IMR-90 (cell line): ENCODE results near the gene TCF12. TPM values are rescaled to one million over a fixed set of nuclear protein-coding genes. Genes with fewer than 3 reads are reported as not detected.

Source experiments
- ATAC-seq: fragments of 200-7000 bp; cut with Tn5 transposase; 2 replicates; pipeline ENCODE4 v1.9.1; 2020; ENCODE audit warnings: low read depth, mild to moderate bottlenecking, moderate library complexity
- BruUV-seq: library from RNA; stranded (reverse); fragments of 400-500 nt; replicated peaks from 2 replicates; lab custom pipeline; 2021; lab: Mats Ljungman, UMichigan
- CTCF ChIA-PET: fragments of 300-600 bp; formaldehyde crosslinking; extraction: SDS; loops from one replicate; lab custom pipeline; 2021; ENCODE audit warnings: antibody characterized with exemption; lab: Yijun Ruan, JAX
- POLR2A ChIA-PET: fragments of 300-600 bp; sonication (Branson Sonifier 250); formaldehyde crosslinking; loops from one replicate; lab custom pipeline; 2022; ENCODE audit warnings: antibody characterized with exemption; ENCODE audit not compliant: unreplicated experiment; lab: Charles Lee
- DNase-seq: peaks from one replicate; pipeline ENCODE4 v3.0.0; 2013
- H2AFZ ChIP-seq: replicated peaks from 2 replicates; pipeline ENCODE3; 2013; ENCODE audit warnings: low read length, mild to moderate bottlenecking; ENCODE audit not compliant: poor library complexity
- H2AK5ac ChIP-seq: 2 replicates; pipeline ENCODE4 v1.6.1; 2013; ENCODE audit warnings: low read depth, low read length, inconsistent platforms
- H2AK9ac ChIP-seq: replicated peaks from 2 replicates; pipeline ENCODE3; 2013; ENCODE audit warnings: mild to moderate bottlenecking, low read depth, low read length, moderate library complexity; ENCODE audit not compliant: poor library complexity
- H2BK120ac ChIP-seq: 2 replicates; pipeline ENCODE4 v1.6.1; 2013; ENCODE audit warnings: low read depth, low read length, inconsistent platforms
- H2BK15ac ChIP-seq: 3 replicates; pipeline ENCODE4 v1.6.1; 2013; ENCODE audit warnings: low read depth, low read length, inconsistent platforms
- H2BK20ac ChIP-seq: 2 replicates; pipeline ENCODE4 v1.6.1; 2013; ENCODE audit warnings: low read depth, mild to moderate bottlenecking, inconsistent platforms, low read length, moderate library complexity
- H2BK5ac ChIP-seq: 2 replicates; pipeline ENCODE4 v1.6.1; 2013; ENCODE audit warnings: mild to moderate bottlenecking, low read depth, low read length, inconsistent platforms; ENCODE audit not compliant: poor library complexity, severe bottlenecking
- H3K14ac ChIP-seq: replicated peaks from 2 replicates; pipeline ENCODE4 v1.6.1; 2013; ENCODE audit warnings: low read depth, low read length, inconsistent platforms
- H3K18ac ChIP-seq: 2 replicates; pipeline ENCODE4 v1.6.1; 2013; ENCODE audit warnings: low read depth, low read length, control low read depth
- H3K23ac ChIP-seq: 2 replicates; pipeline ENCODE4 v1.6.1; 2013; ENCODE audit warnings: low read depth, low read length, inconsistent platforms
- H3K27ac ChIP-seq: 2 replicates; pipeline ENCODE4 v1.5.1; 2013; ENCODE audit warnings: mild to moderate bottlenecking, control low read depth, low read length; ENCODE audit not compliant: insufficient read depth
- H3K27me3 ChIP-seq: 2 replicates; pipeline ENCODE4 v1.6.1; 2013; ENCODE audit warnings: low read length; ENCODE audit not compliant: control insufficient read depth, insufficient read depth
- H3K36me3 ChIP-seq: 2 replicates; pipeline ENCODE4 v1.6.1; 2013; ENCODE audit warnings: low read length, mixed read lengths; ENCODE audit not compliant: control insufficient read depth, insufficient read depth
- H3K4ac ChIP-seq: 2 replicates; pipeline ENCODE4 v1.6.1; 2013; ENCODE audit warnings: low read depth, low read length, inconsistent platforms
- H3K4me1 ChIP-seq: 2 replicates; pipeline ENCODE4 v1.6.1; 2013; ENCODE audit warnings: low read length, mixed read lengths; ENCODE audit not compliant: control insufficient read depth, insufficient read depth
- H3K4me2 ChIP-seq: 2 replicates; pipeline ENCODE4 v1.6.1; 2013; ENCODE audit warnings: low read depth, mild to moderate bottlenecking, control low read depth, low read length, moderate library complexity
- H3K4me3 ChIP-seq: 2 replicates; pipeline ENCODE4 v1.5.1; 2013; ENCODE audit warnings: low read depth, mild to moderate bottlenecking, control low read depth, low read length, moderate library complexity; ENCODE audit not compliant: insufficient read depth
- H3K56ac ChIP-seq: 2 replicates; pipeline ENCODE4 v1.6.1; 2013; ENCODE audit warnings: low read length, inconsistent platforms; ENCODE audit not compliant: insufficient read depth; ENCODE audit errors: extremely low read depth
- H3K79me1 ChIP-seq, 2 experiments: 2 replicates each; pipeline ENCODE4 v1.6.1; 2013; ENCODE audit warnings: low read length in 2 of 2, inconsistent platforms in 1 of 2, low read depth in 1 of 2
- H3K9ac ChIP-seq: 2 replicates; pipeline ENCODE4 v1.6.1; 2013; ENCODE audit warnings: low read depth, low read length, control low read depth
- H3K9me1 ChIP-seq: 2 replicates; pipeline ENCODE4 v1.6.1; 2013; ENCODE audit warnings: low read length, inconsistent platforms; ENCODE audit not compliant: insufficient read depth
- H3K9me3 ChIP-seq: 2 replicates; pipeline ENCODE4 v1.6.1; 2013; ENCODE audit warnings: low read length; ENCODE audit not compliant: control insufficient read depth, insufficient read depth
- H4K20me1 ChIP-seq: 2 replicates; pipeline ENCODE4 v1.6.1; 2013; ENCODE audit warnings: low read length, inconsistent platforms; ENCODE audit not compliant: insufficient read depth
- H4K5ac ChIP-seq: 2 replicates; pipeline ENCODE4 v1.6.1; 2013; ENCODE audit warnings: mild to moderate bottlenecking, low read depth, low read length, control low read depth
- H4K8ac ChIP-seq, 2 experiments: 2 replicates each; pipeline ENCODE4 v1.6.1; 2013; ENCODE audit warnings: low read depth in 2 of 2, low read length in 2 of 2, control low read depth in 1 of 2, inconsistent platforms in 1 of 2
- H4K91ac ChIP-seq: 2 replicates; pipeline ENCODE4 v1.6.1; 2013; ENCODE audit warnings: low read depth, low read length, inconsistent platforms; ENCODE audit not compliant: insufficient read depth
- BHLHE40 ChIP-seq: fragments of 150-350 bp; IDR thresholded peaks from 2 replicates; pipeline ENCODE4 v1.6.1; 2016; ENCODE audit warnings: mild to moderate bottlenecking, low read depth, low read length
- CEBPB ChIP-seq: IDR thresholded peaks from 2 replicates; pipeline ENCODE4 v1.6.1; 2012; ENCODE audit warnings: low read depth, low read length, improper control_type of control experiment
- CHD1 ChIP-seq: IDR thresholded peaks from 2 replicates; pipeline ENCODE4 v1.6.1; 2012; ENCODE audit warnings: low read depth, low read length, improper control_type of control experiment
- CTCF ChIP-seq: conservative IDR thresholded peaks from 2 replicates; pipeline ENCODE4 v1.5.1; 2012; ENCODE audit warnings: mild to moderate bottlenecking, low read depth, low read length, improper control_type of control experiment
- ELK1 ChIP-seq: fragments of 150-350 bp; IDR thresholded peaks from 2 replicates; pipeline ENCODE4 v1.6.1; 2016; ENCODE audit warnings: low read depth, mild to moderate bottlenecking, low read length, moderate library complexity, borderline replicate concordance
- FOS ChIP-seq: fragments of 150-350 bp; IDR thresholded peaks from 2 replicates; pipeline ENCODE4 v1.6.1; 2016; ENCODE audit warnings: low read depth, low read length
- MAFK ChIP-seq: IDR thresholded peaks from 2 replicates; pipeline ENCODE4 v1.6.1; 2012; ENCODE audit warnings: low read depth, low read length, improper control_type of control experiment
- MAZ ChIP-seq: IDR thresholded peaks from 2 replicates; pipeline ENCODE4 v1.6.1; 2012; ENCODE audit warnings: low read depth, mild to moderate bottlenecking, low read length, improper control_type of control experiment, moderate library complexity, borderline replicate concordance
- MXI1 ChIP-seq: IDR thresholded peaks from 2 replicates; pipeline ENCODE4 v1.6.1; 2012; ENCODE audit warnings: low read depth, mild to moderate bottlenecking, low read length, moderate library complexity, borderline replicate concordance
- NFE2L2 ChIP-seq: fragments of 150-350 bp; IDR thresholded peaks from 2 replicates; pipeline ENCODE4 v1.6.1; 2016; ENCODE audit warnings: low read depth, mild to moderate bottlenecking, low read length
- POLR2A ChIP-seq: IDR thresholded peaks from 2 replicates; pipeline ENCODE4 v1.6.1; 2012; ENCODE audit warnings: mild to moderate bottlenecking, low read depth, low read length
- RAD21 ChIP-seq: IDR thresholded peaks from 2 replicates; pipeline ENCODE4 v1.6.1; 2012; ENCODE audit warnings: low read length, improper control_type of control experiment
- RCOR1 ChIP-seq: IDR thresholded peaks from 2 replicates; pipeline ENCODE4 v1.6.1; 2012; ENCODE audit warnings: mild to moderate bottlenecking, low read length, improper control_type of control experiment; ENCODE audit not compliant: insufficient replicate concordance
- RFX5 ChIP-seq: IDR thresholded peaks from 2 replicates; pipeline ENCODE4 v1.8.0; 2012; ENCODE audit warnings: low read depth, mild to moderate bottlenecking, low read length, moderate library complexity
- SMC3 ChIP-seq: fragments of 150-350 bp; IDR thresholded peaks from 2 replicates; pipeline ENCODE4 v1.6.1; 2016; ENCODE audit warnings: low read depth, mild to moderate bottlenecking, antibody characterized with exemption, low read length, moderate library complexity
- USF2 ChIP-seq: fragments of 150-350 bp; IDR thresholded peaks from 2 replicates; pipeline ENCODE4 v1.6.1; 2017; ENCODE audit warnings: mild to moderate bottlenecking, antibody characterized with exemption, low read length, low read depth
- dilution Hi-C: fragments of 300-500 bp; cut with HindIII; formaldehyde crosslinking; loops from one replicate; pipeline ENCODE4 v1.14.3; 2018; ENCODE audit warnings: low sequenced_read_pairs; ENCODE audit not compliant: unreplicated experiment
- in situ Hi-C: fragments of 300-500 bp; cut with MboI; formaldehyde crosslinking; loops from 3 replicates; pipeline ENCODE4 v1.14.3; 2019; ENCODE audit warnings: low sequenced_read_pairs, inconsistent platforms, mixed read lengths
- intact Hi-C: fragments of 100-400 bp; cut with micrococcal nuclease; formaldehyde crosslinking; loops from 2 replicates; pipeline ENCODE4 v1.10.0; 2022
- polyA plus RNA-seq, 3 experiments: library from polyadenylated mRNA; depleted of rRNA; stranded (reverse); fragments of >200 nt; gene quantifications; 2 replicates each; pipeline ENCODE4 v1.2.3, GENCODE V29; 2012; ENCODE audit warnings: low replicate concordance in 1 of 3
- total RNA-seq: library from RNA; depleted of rRNA; stranded (reverse); fragments of >200 nt; gene quantifications from 2 replicates; pipeline ENCODE4 v1.2.3, GENCODE V29; 2012

Gene TCF12
- total and polyA plus RNA-seq, 2 of the 4 experiments (the other 2 are of a cell fraction), result 79.4 to 160 TPM

GRCh38 chr15:56968256-56968655 is 49.8 kb downstream of the TCF12 start:
- Histone ChIP-seq H3K27ac (no peak overlapping the region), H2AK9ac (no peak overlapping the region), H3K14ac (no peak overlapping the region), H3K4me2 (no peak overlapping the region), H3K4me3 (no peak overlapping the region), H3K79me1 (peaks cover 40 to 72% of the 10 kb centered on the region in 2 experiments), H3K4me1 (peaks cover 6% of the 10 kb centered on the region; the same call in 1 of the 2 replicates), H4K91ac (no peak overlapping the region), H3K56ac (no peak overlapping the region), H3K4ac (no peak overlapping the region), H3K18ac (no peak overlapping the region), H3K9ac (no peak overlapping the region), H3K27me3 (no peaks in the 10 kb centered on the region), H2AFZ (no peak overlapping the region), H2BK15ac (no peak overlapping the region), H3K23ac (no peak overlapping the region), H4K20me1 (peaks cover 77% of the 10 kb centered on the region), H4K8ac (no peak overlapping the region), H2BK120ac (no peak overlapping the region), H3K9me3 (no peaks in the 10 kb centered on the region), H4K5ac (no peak overlapping the region), H2BK5ac (no peak overlapping the region), H3K36me3 (no peaks in the 10 kb centered on the region), H2BK20ac (no peak overlapping the region), H3K9me1 (peaks cover 6% of the 10 kb centered on the region), H2AK5ac (no peak overlapping the region)
- DNase-seq, result no peak
- no peak for TF ChIP-seq FOS
- TF ChIP-seq RFX5, result no peak
- TF ChIP-seq MAZ, result no peak
- TF ChIP-seq CTCF, result no peak
- TF ChIP-seq RAD21, result no peak
- no peak for TF ChIP-seq ELK1
- no peak for TF ChIP-seq BHLHE40
- no peak for TF ChIP-seq MAFK
- no peak for TF ChIP-seq USF2
- no peak for TF ChIP-seq POLR2A
- no peak for TF ChIP-seq MXI1
- TF ChIP-seq RCOR1, result no peak
- TF ChIP-seq NFE2L2, result no peak
- TF ChIP-seq CHD1, result no peak
- no peak for TF ChIP-seq CEBPB
- no peak for TF ChIP-seq SMC3
- ChIA-PET POLR2A (no interaction called here), CTCF (no interaction called here)
- BruUV-seq, result no TSS peak
- dilution Hi-C loops, result no loop called here
- in situ Hi-C loops, result no loop called here
- intact Hi-C loops, result no loop called here
- ATAC-seq, result no peak
